ENCODE data around the gene IGF2BP2.

- no peak for TF ChIP-seq CTCF (conservative IDR thresholded peaks at IDR 0.05 in 1 of 2, IDR thresholded peaks at IDR 0.05 in 1 of 2; ENCODE audit: extremely low read depth in 1 of 2, insufficient read depth in 1 of 2, low read depth in 1 of 2, low read length in 2 of 2)
- TF ChIP-seq EZH2 (IDR thresholded peaks at IDR 0.05; ENCODE audit: borderline replicate concordance, low read length): no peak
These were observed 112.5 kb downstream of the IGF2BP2 start for GRCh38 chr3:185712337-185712736.

All from mammary epithelial cell (primary cell).